ENCODE results near the gene PLEKHG4B.

DNA sequence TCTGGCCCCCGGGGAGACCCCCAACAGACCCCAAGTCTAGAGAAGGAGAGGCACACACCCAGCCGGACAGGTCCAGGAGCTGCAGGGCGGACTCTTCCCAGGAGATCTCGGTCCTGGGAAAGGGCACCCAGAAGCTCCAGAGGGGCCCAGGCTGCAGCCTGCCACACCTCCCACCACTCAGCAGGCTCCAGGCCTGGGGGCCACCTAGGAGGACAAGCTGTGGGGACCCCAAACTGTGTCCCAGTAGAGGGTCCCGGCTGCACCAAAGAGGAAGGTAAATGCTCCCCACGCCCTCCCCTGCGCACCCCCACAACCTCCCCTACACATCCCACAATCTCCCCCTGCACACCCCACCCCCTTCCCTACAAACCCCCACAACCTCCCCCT, 48.5 kb downstream of the PLEKHG4B start:
- no peak for TF ChIP-seq EP300 (IDR thresholded peaks at IDR 0.05; ENCODE audit: borderline replicate concordance in 1 of 2, low read depth in 1 of 2, low read length in 1 of 2)
- no peak for TF ChIP-seq RAD21 (IDR thresholded peaks at IDR 0.05; ENCODE audit: low read length)
- TF ChIP-seq, protein P1, sequence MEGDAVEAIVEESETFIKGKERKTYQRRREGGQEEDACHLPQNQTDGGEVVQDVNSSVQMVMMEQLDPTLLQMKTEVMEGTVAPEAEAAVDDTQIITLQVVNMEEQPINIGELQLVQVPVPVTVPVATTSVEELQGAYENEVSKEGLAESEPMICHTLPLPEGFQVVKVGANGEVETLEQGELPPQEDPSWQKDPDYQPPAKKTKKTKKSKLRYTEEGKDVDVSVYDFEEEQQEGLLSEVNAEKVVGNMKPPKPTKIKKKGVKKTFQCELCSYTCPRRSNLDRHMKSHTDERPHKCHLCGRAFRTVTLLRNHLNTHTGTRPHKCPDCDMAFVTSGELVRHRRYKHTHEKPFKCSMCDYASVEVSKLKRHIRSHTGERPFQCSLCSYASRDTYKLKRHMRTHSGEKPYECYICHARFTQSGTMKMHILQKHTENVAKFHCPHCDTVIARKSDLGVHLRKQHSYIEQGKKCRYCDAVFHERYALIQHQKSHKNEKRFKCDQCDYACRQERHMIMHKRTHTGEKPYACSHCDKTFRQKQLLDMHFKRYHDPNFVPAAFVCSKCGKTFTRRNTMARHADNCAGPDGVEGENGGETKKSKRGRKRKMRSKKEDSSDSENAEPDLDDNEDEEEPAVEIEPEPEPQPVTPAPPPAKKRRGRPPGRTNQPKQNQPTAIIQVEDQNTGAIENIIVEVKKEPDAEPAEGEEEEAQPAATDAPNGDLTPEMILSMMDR (IDR thresholded peaks at IDR 0.05) = no peak
- no peak for TF ChIP-seq GATA2 (CRISPR knock-in tag; IDR thresholded peaks at IDR 0.05)
- TF ChIP-seq GABPA (IDR thresholded peaks at IDR 0.05; ENCODE audit: low read depth) = no peak
- TF ChIP-seq, protein P2, sequence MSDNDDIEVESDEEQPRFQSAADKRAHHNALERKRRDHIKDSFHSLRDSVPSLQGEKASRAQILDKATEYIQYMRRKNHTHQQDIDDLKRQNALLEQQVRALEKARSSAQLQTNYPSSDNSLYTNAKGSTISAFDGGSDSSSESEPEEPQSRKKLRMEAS (IDR thresholded peaks at IDR 0.05; ENCODE audit: low read depth) = no peak
- TF ChIP-seq MXI1 (IDR thresholded peaks at IDR 0.05; ENCODE audit: low read depth, low read length) = no peak
- TF ChIP-seq SIN3A (IDR thresholded peaks at IDR 0.05; ENCODE audit: borderline replicate concordance, low read depth, low read length) = no peak
- TF ChIP-seq TAF1 (IDR thresholded peaks at IDR 0.05; ENCODE audit: borderline replicate concordance, low read depth, low read length) = no peak
- TF ChIP-seq, protein P3, sequence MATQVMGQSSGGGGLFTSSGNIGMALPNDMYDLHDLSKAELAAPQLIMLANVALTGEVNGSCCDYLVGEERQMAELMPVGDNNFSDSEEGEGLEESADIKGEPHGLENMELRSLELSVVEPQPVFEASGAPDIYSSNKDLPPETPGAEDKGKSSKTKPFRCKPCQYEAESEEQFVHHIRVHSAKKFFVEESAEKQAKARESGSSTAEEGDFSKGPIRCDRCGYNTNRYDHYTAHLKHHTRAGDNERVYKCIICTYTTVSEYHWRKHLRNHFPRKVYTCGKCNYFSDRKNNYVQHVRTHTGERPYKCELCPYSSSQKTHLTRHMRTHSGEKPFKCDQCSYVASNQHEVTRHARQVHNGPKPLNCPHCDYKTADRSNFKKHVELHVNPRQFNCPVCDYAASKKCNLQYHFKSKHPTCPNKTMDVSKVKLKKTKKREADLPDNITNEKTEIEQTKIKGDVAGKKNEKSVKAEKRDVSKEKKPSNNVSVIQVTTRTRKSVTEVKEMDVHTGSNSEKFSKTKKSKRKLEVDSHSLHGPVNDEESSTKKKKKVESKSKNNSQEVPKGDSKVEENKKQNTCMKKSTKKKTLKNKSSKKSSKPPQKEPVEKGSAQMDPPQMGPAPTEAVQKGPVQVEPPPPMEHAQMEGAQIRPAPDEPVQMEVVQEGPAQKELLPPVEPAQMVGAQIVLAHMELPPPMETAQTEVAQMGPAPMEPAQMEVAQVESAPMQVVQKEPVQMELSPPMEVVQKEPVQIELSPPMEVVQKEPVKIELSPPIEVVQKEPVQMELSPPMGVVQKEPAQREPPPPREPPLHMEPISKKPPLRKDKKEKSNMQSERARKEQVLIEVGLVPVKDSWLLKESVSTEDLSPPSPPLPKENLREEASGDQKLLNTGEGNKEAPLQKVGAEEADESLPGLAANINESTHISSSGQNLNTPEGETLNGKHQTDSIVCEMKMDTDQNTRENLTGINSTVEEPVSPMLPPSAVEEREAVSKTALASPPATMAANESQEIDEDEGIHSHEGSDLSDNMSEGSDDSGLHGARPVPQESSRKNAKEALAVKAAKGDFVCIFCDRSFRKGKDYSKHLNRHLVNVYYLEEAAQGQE (IDR thresholded peaks at IDR 0.05; ENCODE audit: low read depth, low read length) = no peak
- no peak for TF ChIP-seq FOXM1 (IDR thresholded peaks at IDR 0.05; ENCODE audit: low read depth)
- TF ChIP-seq ZBTB33 (IDR thresholded peaks at IDR 0.05; ENCODE audit: borderline replicate concordance, low read depth) = no peak
- no peak for TF ChIP-seq NRF1 (IDR thresholded peaks at IDR 0.05; ENCODE audit: low read depth, low read length)

All from SK-N-SH (cell line).